ENCODE data around the gene ABCA10.
"Not testable (repeated sequence)": the region's sequence is repeated elsewhere in the genome, so short reads cannot be mapped to it uniquely, and the experiment has no call there.

The ABCA10 gene

DNA sequence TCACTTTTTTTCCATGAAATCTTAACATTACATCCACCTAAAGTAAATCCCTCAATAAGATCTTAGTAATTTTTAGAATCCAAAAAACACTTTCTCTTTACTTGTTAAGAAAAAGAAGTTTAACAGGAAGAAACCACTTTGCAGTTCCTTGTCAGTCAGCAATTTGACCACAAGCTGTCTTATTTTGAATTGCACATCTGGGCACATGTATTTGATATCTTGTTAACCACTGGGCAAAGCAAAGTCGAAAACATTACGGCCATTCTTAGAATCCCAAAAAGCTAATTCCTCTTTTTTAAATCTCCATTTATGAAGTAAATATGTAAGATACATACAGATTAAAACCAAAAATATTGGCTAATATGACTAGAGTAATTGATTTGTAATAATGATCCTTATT, 1.1 kb downstream of the ABCA10 start:
- no peak for DNase-seq (ENCODE audit: low read depth, low spot score)

GRCh38 chr17:69223809-69224208, 4.8 kb downstream of the ABCA10 start:
- peak; percentile 20 for DNase-seq (ENCODE audit: low read depth, low spot score)

DNA sequence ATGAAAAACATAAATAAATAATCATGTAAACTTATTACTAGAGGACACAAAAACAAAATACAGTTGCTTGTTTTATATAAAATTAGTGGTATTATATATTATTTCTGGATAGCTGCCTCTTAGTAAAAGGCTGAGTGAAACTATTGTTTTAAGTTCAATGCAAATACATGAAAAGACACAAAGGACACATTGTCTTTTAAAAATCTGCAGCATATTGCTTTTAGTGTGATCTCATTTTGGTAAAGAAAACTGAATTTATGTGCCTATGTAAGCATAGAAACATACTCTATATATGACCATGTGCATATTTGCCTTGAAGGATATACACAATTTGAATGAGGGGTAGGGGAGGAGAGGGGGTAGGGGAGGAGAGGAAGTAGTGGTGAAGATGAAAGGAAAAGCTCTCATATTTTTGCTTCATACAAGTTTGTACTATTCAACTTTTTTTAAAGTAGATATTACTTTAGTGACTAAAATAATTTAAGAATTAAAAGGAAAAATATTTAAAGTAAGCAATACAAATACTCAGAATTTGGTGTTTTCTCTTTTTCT, 5.8 kb downstream of the ABCA10 start:
- no peak for DNase-seq (ENCODE audit: low read depth, low spot score)

GRCh38 chr17:69220098-69220497, 8.5 kb downstream of the ABCA10 start:
- DNase-seq (ENCODE audit: low read depth, low spot score), result no peak

DNA sequence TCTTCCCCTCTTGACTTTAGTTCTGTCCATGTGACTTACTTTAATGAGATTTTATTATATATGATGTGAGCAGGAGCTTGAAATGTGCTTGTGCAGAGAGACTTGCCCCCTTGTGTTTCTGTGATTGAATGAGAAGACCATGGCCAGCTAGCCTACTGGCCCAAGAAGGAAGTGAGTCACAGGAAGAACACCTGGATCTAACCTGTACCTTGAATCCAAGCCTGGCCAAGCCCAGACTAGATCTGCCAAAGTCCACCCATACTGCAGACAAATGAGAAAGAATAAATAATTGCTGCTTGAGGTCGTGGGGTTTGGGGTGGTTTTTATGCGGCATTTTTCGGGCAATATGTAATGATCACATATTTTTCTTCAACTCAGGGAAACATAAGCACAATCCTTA, 9.6 kb downstream of the ABCA10 start:
- DNase-seq (ENCODE audit: low read depth, low spot score), result no peak

DNA sequence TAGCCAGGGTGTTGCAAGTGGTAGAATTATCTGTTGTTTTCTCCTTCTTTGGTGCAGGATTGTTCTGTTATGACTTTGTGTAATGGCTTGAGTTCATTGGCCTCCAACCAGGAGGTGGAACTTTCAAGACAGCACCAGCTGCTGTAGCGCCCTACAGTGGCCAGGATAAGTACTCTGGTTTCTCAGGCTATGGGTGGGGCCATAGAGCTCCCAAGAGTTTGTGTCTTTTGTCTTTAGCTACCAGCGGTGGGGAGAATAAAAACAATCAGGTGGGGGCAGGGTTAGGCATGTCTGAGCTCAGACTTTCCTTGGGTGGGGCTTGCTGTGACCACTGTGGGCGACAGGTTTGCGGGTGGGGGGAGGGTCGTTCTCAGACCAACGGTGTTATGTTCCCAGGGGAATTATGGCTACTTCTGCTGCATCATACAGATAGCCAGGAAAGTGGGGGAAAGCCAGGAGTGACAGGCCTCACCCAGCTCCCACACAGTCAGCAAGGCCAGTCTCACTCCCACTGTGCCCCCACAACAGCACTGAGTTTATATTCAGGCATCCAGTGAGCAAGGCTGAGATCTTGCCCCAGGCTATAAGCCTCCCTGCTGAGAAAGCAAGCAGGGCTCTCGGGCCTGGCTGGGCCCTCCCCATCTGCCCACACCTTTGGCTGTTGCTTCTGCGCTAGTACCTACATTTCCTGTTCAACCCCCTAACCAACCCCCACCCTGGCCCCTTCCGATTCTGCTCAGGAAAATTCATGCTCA, 15.4 kb downstream of the ABCA10 start:
- DNase-seq (ENCODE audit: low read depth, low spot score), result no peak

DNA sequence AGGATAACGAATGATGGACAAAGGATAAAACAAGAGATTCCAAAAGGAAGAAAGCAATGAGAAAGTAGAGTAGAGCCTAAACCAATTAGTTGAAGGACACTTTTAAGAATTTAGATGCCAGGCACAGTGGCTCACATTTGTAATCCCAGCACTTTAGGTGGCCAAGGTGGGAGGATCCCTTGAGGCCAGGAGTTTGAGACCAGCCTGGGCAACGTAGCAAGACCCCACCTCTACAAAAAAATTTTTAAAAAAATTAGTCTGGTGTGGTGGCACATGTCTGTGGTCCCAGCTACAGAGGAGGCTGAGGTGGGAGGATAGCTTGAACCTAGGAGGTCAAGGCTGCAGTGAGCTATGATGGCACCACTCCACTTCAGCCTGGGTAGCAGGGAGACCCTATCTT, 20.0 kb downstream of the ABCA10 start:
- DNase-seq (ENCODE audit: low read depth, low spot score), result no peak

DNA sequence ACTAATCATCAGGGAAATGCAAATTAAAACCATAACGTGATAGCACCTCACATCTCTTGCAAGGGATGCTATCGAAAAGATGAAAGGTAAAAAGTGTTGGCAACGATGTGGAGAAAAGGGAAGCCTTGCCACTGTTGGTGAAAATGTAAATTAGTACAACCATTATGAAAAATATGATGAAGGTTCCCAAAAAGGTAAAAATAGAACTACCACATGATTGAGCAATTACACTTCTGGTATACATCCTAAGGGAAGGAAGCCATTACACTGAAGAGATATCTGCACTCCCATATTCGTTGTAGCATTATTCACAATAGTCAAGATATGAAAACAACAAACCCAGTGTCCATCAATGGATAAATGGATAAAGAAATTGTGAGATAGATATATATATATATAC, 21.5 kb downstream of the ABCA10 start:
- no peak for DNase-seq (ENCODE audit: low read depth, low spot score)

GRCh38 chr17:69198238-69198637, 30.4 kb downstream of the ABCA10 start:
- DNase-seq (ENCODE audit: low read depth, low spot score), result no peak

DNA sequence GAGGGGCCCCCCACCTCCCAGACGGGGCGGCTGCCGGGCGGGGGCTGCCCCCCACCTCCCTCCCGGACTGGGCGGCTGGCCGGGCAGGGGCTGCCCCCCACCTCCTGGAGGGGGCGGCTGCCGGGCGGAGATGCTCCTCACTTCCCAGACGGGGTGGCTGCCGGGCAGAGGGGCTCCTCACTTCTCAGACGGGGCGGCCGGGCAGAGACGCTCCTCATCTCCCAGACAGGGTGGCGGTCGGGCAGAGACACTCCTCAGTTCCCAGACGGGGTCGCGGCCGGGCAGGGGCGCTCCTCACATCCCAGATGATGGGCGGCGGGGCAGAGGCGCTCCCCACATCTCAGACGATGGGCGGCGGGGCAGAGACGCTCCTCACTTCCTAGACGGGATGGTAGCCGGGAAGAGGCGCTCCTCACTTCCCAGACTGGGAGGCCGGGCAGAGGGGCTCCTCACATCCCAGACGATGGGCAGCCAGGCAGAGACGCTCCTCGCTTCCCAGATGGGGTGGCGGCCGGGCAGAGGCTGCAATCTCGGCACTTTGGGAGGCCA, 32.4 kb downstream of the ABCA10 start:
- not testable (repeated sequence) for DNase-seq (ENCODE audit: low read depth, low spot score)

DNA sequence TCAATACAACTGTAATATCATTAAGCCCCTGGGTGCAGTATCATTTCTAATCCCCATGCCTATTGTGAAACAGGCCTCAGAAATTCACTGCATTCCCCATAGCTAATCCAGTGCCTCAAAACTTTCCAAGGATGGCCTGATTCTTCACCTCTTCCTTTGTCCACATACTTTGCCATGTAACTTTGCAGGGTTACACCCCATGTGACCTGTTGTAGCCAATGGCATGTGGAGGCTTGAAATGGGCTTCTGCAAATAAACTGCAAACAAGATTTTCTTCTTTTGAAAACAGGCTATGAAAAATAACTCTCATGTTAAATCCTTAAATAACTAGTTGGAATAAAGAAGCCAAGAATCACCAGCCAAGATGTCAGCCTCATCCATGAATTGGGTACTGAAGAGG, 35.9 kb downstream of the ABCA10 start:
- DNase-seq (ENCODE audit: low read depth, low spot score), result no peak

- no peak for DNase-seq (ENCODE audit: low read depth, low spot score)
Observed at GRCh38 chr17:69188796-69189195, 39.8 kb downstream of the ABCA10 start.

DNA sequence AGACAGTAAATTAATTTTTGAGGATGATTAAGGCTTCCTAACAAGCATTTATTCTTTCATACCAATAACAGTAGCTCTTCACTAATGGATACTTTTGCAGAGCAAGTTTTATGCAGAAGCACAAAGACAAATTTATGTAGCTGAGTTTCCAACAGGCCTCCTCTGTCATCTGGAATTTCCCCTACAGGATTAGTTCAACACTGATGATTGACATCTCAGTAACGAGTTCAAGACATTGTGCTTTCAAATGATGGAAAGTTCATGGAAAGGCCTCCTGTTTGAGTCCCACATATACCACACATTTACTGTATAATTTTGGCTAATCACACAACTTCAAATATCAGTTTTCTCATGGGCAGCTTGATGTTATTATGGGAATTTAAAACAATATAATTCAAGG, 40.6 kb downstream of the ABCA10 start:
- no peak for DNase-seq (ENCODE audit: low read depth, low spot score)

GRCh38 chr17:69187294-69187693, 41.3 kb downstream of the ABCA10 start:
- no peak for DNase-seq (ENCODE audit: low read depth, low spot score)

GRCh38 chr17:69179227-69179952, 49.2 kb downstream of the ABCA10 start:
- DNase-seq (ENCODE audit: low read depth, low spot score), result peak; percentile 61

DNA sequence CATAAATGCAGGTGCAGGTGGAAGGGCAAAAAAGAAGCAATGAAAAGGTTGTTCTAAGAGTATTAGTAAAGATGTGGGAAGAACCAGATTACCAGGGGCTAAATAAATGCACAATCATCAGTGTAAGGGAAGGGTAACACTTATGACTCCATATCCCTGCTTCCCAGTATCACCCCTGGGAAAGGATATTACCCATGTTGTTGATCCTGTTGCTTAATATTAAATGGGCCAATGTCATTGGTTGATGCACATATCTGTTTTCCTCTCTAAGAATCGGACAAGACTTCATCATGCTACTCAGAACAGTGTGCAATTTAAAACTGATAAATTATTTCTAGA, 52.2 kb downstream of the ABCA10 start:
- no peak for DNase-seq (ENCODE audit: low read depth, low spot score)

DNA sequence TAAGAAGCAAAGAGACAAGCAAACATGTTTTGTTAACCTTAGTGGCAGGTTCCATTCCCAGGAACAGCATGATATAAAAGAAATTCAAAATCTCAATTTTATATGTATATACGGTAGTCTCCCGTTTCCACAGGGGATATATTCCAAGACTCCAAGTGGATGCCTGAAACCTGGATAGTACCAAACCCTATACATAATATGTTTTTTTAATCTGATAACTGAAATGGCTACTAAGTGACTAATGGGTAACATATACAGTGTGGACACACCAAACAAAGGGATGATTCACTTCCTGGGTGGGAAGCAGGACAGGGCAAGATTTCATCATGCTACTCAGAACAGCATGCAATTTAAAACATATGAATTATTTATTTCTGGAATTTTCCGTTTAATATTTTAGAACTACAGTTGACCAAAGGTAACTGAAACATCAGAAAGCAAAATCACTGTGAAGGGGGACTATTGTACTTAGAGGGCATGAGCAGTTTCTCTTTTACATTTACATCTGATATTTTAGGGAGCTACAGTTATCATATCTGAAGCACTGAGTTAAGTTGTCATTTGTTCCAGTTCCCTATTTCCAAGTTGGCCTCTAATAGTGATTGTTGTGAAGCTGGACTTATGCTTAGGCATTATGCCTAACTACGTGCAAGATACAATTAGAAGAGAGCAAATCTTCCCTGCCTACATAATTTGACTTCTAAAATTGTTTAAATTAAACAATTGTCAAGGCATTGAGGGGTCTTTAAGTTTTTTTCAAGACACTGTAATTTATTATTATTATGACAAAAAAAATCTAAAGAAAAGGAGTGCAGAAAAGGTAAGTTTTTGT, 52.8 kb downstream of the ABCA10 start:
- peak; percentile 38 for DNase-seq (ENCODE audit: low read depth, low spot score)

DNA sequence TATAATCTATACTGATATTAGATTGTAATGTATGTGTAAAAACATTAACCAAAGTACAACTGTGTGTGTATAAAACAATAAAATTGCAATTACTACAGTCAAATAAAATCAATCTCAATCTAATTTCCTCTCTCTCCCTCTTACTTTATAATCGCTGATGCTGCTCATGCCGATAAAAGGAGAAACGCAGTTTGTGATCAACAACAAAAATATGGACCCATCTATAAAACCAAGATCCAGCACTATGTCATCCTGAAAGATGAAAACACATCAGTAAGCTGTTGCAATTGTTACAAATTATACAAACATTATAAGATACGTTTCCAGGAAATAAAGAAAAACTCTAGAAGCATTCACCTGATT, 53.4 kb downstream of the ABCA10 start:
- no peak for DNase-seq (ENCODE audit: low read depth, low spot score)

- no peak for DNase-seq (ENCODE audit: low read depth, low spot score)
Observed at GRCh38 chr17:69173118-69173517, 55.5 kb downstream of the ABCA10 start.

DNA sequence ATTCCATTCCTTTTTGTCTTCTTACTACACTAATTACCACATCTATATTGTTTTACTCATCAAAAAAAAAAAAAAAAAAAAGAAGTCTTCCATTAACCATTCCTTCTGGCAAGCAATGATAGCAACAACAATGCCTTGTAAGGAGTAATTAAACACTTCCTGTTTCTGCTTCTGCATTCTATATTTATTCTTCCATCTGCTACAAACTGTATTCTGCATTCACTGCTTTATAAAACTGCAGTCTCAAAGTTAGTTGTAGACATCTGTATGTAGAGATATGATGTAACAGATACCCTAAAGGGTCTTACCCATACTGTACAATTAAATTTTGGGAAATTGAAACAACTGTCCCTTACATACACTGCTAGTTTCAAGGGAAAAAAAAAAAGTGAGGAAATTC, 58.2 kb downstream of the ABCA10 start:
- DNase-seq (ENCODE audit: low read depth, low spot score), result no peak

GRCh38 chr17:69168642-69169041, 60.0 kb downstream of the ABCA10 start:
- DNase-seq (ENCODE audit: low read depth, low spot score), result not testable (repeated sequence)

DNA sequence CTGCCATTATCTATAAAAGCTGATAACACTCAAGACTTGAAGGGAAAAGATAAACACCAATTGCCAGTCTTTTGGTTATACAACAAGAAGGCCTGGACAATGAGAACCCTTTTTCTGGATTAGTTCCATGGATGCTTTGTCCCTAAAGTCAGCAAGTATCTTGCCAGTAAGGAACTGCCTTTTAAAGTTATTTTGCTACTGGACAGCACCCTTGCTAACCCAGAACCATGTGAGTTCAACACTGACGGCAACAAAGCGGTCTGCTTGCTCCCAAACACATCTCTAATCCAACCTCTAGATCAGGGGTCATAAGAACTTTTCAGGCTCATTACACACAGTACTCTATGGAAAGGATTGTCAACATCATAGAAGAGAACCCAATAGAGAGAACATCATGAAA, 61.7 kb downstream of the ABCA10 start:
- no peak for DNase-seq (ENCODE audit: low read depth, low spot score)

All from astrocyte of the hippocampus (primary cell).